Measurements from ENCODE around the gene DTWD1. TPM values are rescaled to one million over a fixed set of nuclear protein-coding genes. Genes with fewer than 3 reads are reported as not detected.
A peak's percentile ranks its signal among the peaks of the same experiment; 100 is the strongest.

DTWD1 gene
- total and polyA plus RNA-seq, 2 of the 13 experiments (the other 11 are each of a cell fraction or from before 2014, with no cell fraction given), result 12.7 to 18.3 TPM

GRCh38 chr15:49620658-49621368 lies at the start of gene DTWD1, which contains the start of gene FAM227B (continued):
- TF ChIP-seq ZBTB4 (CRISPR knock-in tag; IDR thresholded peaks at IDR 0.05; ENCODE audit: borderline replicate concordance) (peak; percentile 93), HOXA3 (CRISPR knock-in tag; IDR thresholded peaks at IDR 0.05) (peak; percentile 96), NR3C1 (CRISPR knock-in tag; IDR thresholded peaks at IDR 0.05) (no peak), TAF15 (IDR thresholded peaks at IDR 0.05; ENCODE audit: low read depth, low read length, poor library complexity, severe bottlenecking) (no peak), POLR2AphosphoS5 (IDR thresholded peaks at IDR 0.05; ENCODE audit: low read depth, low read length) (peak; percentile 83), TEAD2 (CRISPR knock-in tag; IDR thresholded peaks at IDR 0.05) (0 out of 2 replicates have a peak, but pooled peaks have one; percentile 47), MIXL1 (CRISPR knock-in tag; IDR thresholded peaks at IDR 0.05) (peak; percentile 79; the same call in 1 of the 2 replicates), GLI4 (CRISPR knock-in tag; IDR thresholded peaks at IDR 0.05; ENCODE audit: borderline replicate concordance) (peak; percentile 87; the same call in 1 of the 2 replicates), DBP (CRISPR knock-in tag; IDR thresholded peaks at IDR 0.05; ENCODE audit: not compliant biosample characterization) (peak; percentile 72), EEA1 (CRISPR knock-in tag; IDR thresholded peaks at IDR 0.05; ENCODE audit: borderline replicate concordance) (0 out of 2 replicates have a peak, but pooled peaks have one; percentile 36), SIX4 (CRISPR knock-in tag; IDR thresholded peaks at IDR 0.05) (peak; percentile 72; the same call in 1 of the 2 replicates), FOXK1 (CRISPR knock-in tag; IDR thresholded peaks at IDR 0.05; ENCODE audit: borderline replicate concordance, low read depth) (peak; percentile 91; the same call in 1 of the 2 replicates), HMGXB4 (CRISPR knock-in tag; IDR thresholded peaks at IDR 0.05; ENCODE audit: borderline replicate concordance in 1 of 2, low read depth in 1 of 2) (peak; percentile 98 to 99), LCORL (IDR thresholded peaks at IDR 0.05) (no peak), LCORL (CRISPR knock-in tag; IDR thresholded peaks at IDR 0.05) (peak; percentile 89), NBN (conservative IDR thresholded peaks at IDR 0.05) (no peak), GTF3A (CRISPR knock-in tag; conservative IDR thresholded peaks at IDR 0.05) (peak; percentile 94; the same call in 1 of the 2 replicates), HOXA5 (CRISPR knock-in tag; IDR thresholded peaks at IDR 0.05) (peak; percentile 96), ZNF687 (CRISPR knock-in tag; IDR thresholded peaks at IDR 0.05) (peak; percentile 98)

Data from HepG2 (cell line).